Osteoblast (primary cell): ENCODE results near the gene PLAU. TPM values are rescaled to one million over a fixed set of nuclear protein-coding genes. Genes with fewer than 3 reads are reported as not detected.

ENCODE experiments used
- DNase-seq: peaks from one replicate; pipeline ENCODE4 v3.0.0; 2011; ENCODE audit warnings: low spot score, mixed read lengths; ENCODE audit not compliant: insufficient read length; ENCODE audit errors: missing footprints
- H2AFZ ChIP-seq: 2 replicates; pipeline ENCODE4 v1.6.0; 2011; ENCODE audit warnings: mild to moderate bottlenecking, low read length
- H3K27ac ChIP-seq: 2 replicates; pipeline ENCODE4 v1.5.1; 2011; ENCODE audit warnings: mild to moderate bottlenecking, low read depth, low read length, moderate library complexity
- H3K27me3 ChIP-seq: 2 replicates; pipeline ENCODE4 v1.6.0; 2012; ENCODE audit warnings: mild to moderate bottlenecking, control low read depth, inconsistent platforms, low read length, moderate library complexity; ENCODE audit not compliant: insufficient read depth
- H3K36me3 ChIP-seq: 2 replicates; pipeline ENCODE4 v1.5.1; 2011; ENCODE audit warnings: mild to moderate bottlenecking, low read length, control low read depth, moderate library complexity; ENCODE audit not compliant: insufficient read depth
- H3K4me1 ChIP-seq: 2 replicates; pipeline ENCODE4 v1.5.1; 2011; ENCODE audit warnings: mild to moderate bottlenecking, low read length, control low read depth, moderate library complexity; ENCODE audit not compliant: insufficient read depth
- H3K4me2 ChIP-seq: 2 replicates; pipeline ENCODE4 v1.6.0; 2011; ENCODE audit warnings: mild to moderate bottlenecking, low read length; ENCODE audit not compliant: insufficient read depth
- H3K4me3 ChIP-seq: fragments of 200-600 bp; sonication (generic); 3 replicates; pipeline ENCODE4 v1.5.1; 2012; ENCODE audit warnings: mild to moderate bottlenecking, low read length, inconsistent platforms; ENCODE audit not compliant: insufficient read depth
- H3K79me2 ChIP-seq: 2 replicates; pipeline ENCODE4 v1.6.0; 2012; ENCODE audit warnings: mild to moderate bottlenecking, low read length, control low read depth, inconsistent platforms; ENCODE audit not compliant: insufficient read depth
- H3K9me3 ChIP-seq: 2 replicates; pipeline ENCODE4 v1.5.1; 2011; ENCODE audit warnings: low read depth, low read length, control low read depth
- H4K20me1 ChIP-seq: 2 replicates; pipeline ENCODE4 v1.6.0; 2012; ENCODE audit warnings: mild to moderate bottlenecking, low read length, control low read depth; ENCODE audit not compliant: insufficient read depth
- CTCF ChIP-seq: IDR thresholded peaks from 2 replicates; pipeline ENCODE4 v1.5.1; 2011; ENCODE audit warnings: mild to moderate bottlenecking, low read depth, low read length, moderate library complexity; ENCODE audit errors: extremely low read depth
- total RNA-seq: library from RNA; depleted of rRNA; stranded (reverse); fragments of >200 nt; gene quantifications from 2 replicates; pipeline ENCODE4 v1.2.3, GENCODE V29; 2012

Gene PLAU
- total RNA-seq, 1 donor, result 27.9 TPM

GRCh38 chr10:73911553-73912004 is 647 bp downstream of the PLAU start:
- no peak for DNase-seq

GRCh38 chr10:73914036-73914435 is 3.1 kb downstream of the PLAU start:
- Histone ChIP-seq H3K4me1 (peaks cover 30% of the 10 kb centered on the region), H3K27me3 (no peaks in the 10 kb centered on the region), H3K79me2 (peaks cover 18% of the 10 kb centered on the region), H4K20me1 (peaks cover 6% of the 10 kb centered on the region), H3K36me3 (peaks cover 48% of the 10 kb centered on the region), H3K9me3 (peaks cover 8% of the 10 kb centered on the region), H3K4me2 (no peak overlapping the region), H2AFZ (no peak overlapping the region), H3K4me3 (no peak overlapping the region), H3K27ac (no peak overlapping the region)
- no peak for TF ChIP-seq CTCF
- no peak for DNase-seq

More at GRCh38 chr10:73911553-73912004, 647 bp downstream of the PLAU start:
- H3K9me3 ChIP-seq, result no peaks in the 10 kb centered on the region
- peaks cover 18% of the 10 kb centered on the region for H3K79me2 ChIP-seq
- H3K4me2 ChIP-seq, result peak overlapping the region; percentile 83
- peak overlapping the region; percentile 86 for H2AFZ ChIP-seq
- TF ChIP-seq CTCF, result no peak
- H3K27ac ChIP-seq, result peak overlapping the region; percentile 38
- H3K27me3 ChIP-seq, result no peaks in the 10 kb centered on the region
- peaks cover 6% of the 10 kb centered on the region for H4K20me1 ChIP-seq
- H3K4me1 ChIP-seq, result peaks cover 52% of the 10 kb centered on the region
- peaks cover 37% of the 10 kb centered on the region for H3K36me3 ChIP-seq
- peak overlapping the region; percentile 77 for H3K4me3 ChIP-seq

- Histone ChIP-seq H3K4me2 (no peak overlapping the region), H2AFZ (no peak overlapping the region), H3K27ac (no peak overlapping the region), H3K27me3 (no peaks in the 10 kb centered on the region), H3K9me3 (peaks cover 10% of the 10 kb centered on the region), H3K79me2 (peaks cover 18% of the 10 kb centered on the region), H3K4me1 (peaks cover 21% of the 10 kb centered on the region), H3K36me3 (peaks cover 48% of the 10 kb centered on the region), H3K4me3 (no peak overlapping the region), H4K20me1 (peaks cover 6% of the 10 kb centered on the region)
- no peak for DNase-seq
- no peak for TF ChIP-seq CTCF
Measured at GRCh38 chr10:73915206-73915851, 4.4 kb downstream of the PLAU start.

- no peak overlapping the region for H3K4me2 ChIP-seq
Measured at GRCh38 chr10:73916761-73917470, 6.0 kb downstream of the PLAU start.

More at GRCh38 chr10:73916761-73917470, 6.0 kb downstream of the PLAU start:
- peaks cover 48% of the 10 kb centered on the region for H3K36me3 ChIP-seq
- peaks cover 13% of the 10 kb centered on the region for H3K4me1 ChIP-seq
- H2AFZ ChIP-seq, result no peak overlapping the region
- peaks cover 11% of the 10 kb centered on the region for H3K79me2 ChIP-seq
- H4K20me1 ChIP-seq, result peaks cover 6% of the 10 kb centered on the region
- H3K4me3 ChIP-seq, result no peak overlapping the region
- H3K27ac ChIP-seq, result no peak overlapping the region
- DNase-seq, result no peak
- no peak for TF ChIP-seq CTCF
- H3K9me3 ChIP-seq, result peaks cover 10% of the 10 kb centered on the region
- H3K27me3 ChIP-seq, result no peaks in the 10 kb centered on the region
